Testis (tissue), 3 donors: Measurements from ENCODE around the gene RFX2. TPM values are rescaled to one million over a fixed set of nuclear protein-coding genes. Genes with fewer than 3 reads are reported as not detected.
A peak's percentile ranks its signal among the peaks of the same experiment; 100 is the strongest.

Source experiments
- DNase-seq: peaks from one replicate; pipeline ENCODE4 v3.0.0-alpha.2; 2019
- H3K27ac ChIP-seq, 2 donors: fragments of 200-600 bp; sonication (generic); one replicate each; pipeline ENCODE4 v1.5.1; 2019
- H3K27me3 ChIP-seq: fragments of 200-600 bp; sonication (generic); one replicate; pipeline ENCODE4 v1.5.1; 2019
- H3K36me3 ChIP-seq: fragments of 200-600 bp; sonication (generic); one replicate; pipeline ENCODE4 v1.5.1; 2017; ENCODE audit warnings: low read depth; ENCODE audit errors: missing control alignments
- H3K4me1 ChIP-seq: fragments of 200-600 bp; sonication (generic); one replicate; pipeline ENCODE4 v1.5.1; 2019
- H3K4me3 ChIP-seq, 2 donors: fragments of 200-600 bp; sonication (generic); one replicate each; pipeline ENCODE4 v1.5.1; 2017 to 2019
- H3K9me3 ChIP-seq: fragments of 200-600 bp; sonication (generic); one replicate; pipeline ENCODE4 v1.5.1; 2017
- POLR2A ChIP-seq: fragments of 450-650 bp; IDR thresholded peaks from one replicate; pipeline ENCODE4 v1.6.1; 2017; ENCODE audit warnings: antibody characterized with exemption, mild to moderate bottlenecking, moderate library complexity
- WGBS, 2 donors: methylation state at CpG; one replicate each; pipeline ENCODE4 v1.1.5; 2018; 5-methylcytosine and 5-hydroxymethylcytosine counted together
- intact Hi-C: fragments of 100-400 bp; cut with DNase I; formaldehyde crosslinking; loops from one replicate; pipeline ENCODE4 v1.15.1; 2023; ENCODE audit warnings: low total_unique reads
- polyA plus RNA-seq: library from polyadenylated mRNA; stranded (reverse); fragments of 350-450 nt; fragmentation: Illumina TruSeq; extraction: RNeasy Lipid Tissue Mini Kit (QIAGEN cat#74804); gene quantifications from one replicate; pipeline ENCODE4 v1.2.3, GENCODE V29; 2014; ENCODE audit warnings: low read depth, low replicate concordance; ENCODE audit not compliant: insufficient read depth
- total RNA-seq, 2 donors: library from RNA; depleted of rRNA; stranded (reverse); fragments of >200 nt; gene quantifications; one replicate each; pipeline ENCODE4 v1.2.3, GENCODE V29; 2016
- TF ChIP-seq, protein P1 (sequence below), 3 experiments: fragments of 450-650 bp in 2 of 3; fragments of 200-600 bp in 1 of 3; sonication (generic) in 1 of 3; IDR thresholded peaks; one replicate each; pipeline ENCODE4 v1.5.1; 2016 to 2019; ENCODE audit warnings: antibody characterized with exemption in 3 of 3, mild to moderate bottlenecking in 2 of 3, moderate library complexity in 1 of 3

RFX2 gene
- total and polyA plus RNA-seq, 3 donors from 2014 or later = 92.9 to 197 (median 127) TPM

DNA sequence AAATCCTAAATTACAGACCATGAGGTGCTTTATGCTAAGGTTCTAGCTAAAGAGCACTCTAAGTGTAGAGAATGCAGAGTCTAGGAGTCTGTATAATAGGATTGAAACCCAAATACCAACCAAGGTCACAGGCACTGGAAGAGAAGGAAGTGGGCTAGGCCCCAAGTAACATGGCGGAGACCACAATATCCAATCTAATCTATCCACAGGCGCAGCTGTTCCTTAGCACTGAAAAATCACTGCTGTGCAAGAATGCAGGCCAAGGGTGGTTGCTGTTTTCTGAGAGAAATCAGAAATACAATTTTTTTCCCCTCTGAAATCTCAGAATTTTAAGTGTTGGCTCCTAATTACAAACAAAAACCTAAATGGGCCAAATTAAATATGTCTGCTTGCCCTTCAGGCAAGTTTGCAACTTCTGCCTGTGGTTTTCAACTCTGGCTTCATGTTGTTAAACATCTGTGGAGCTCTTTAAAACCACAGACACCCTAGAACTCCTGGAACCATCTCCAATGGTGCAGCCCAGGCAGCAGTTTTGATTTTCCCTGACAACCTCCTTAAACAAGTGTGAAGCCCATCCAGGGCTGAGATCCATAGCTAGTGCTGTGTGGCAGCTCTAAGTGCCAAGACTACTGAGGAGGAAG, 138.5 kb downstream of the RFX2 start:
- WGBS, 2 donors = 74 to 78% methylated on average over 2 of the region's 2 CpGs
- H3K27me3 ChIP-seq = no peaks in the 10 kb centered on the region
- H3K4me1 ChIP-seq = peaks cover 28% of the 10 kb centered on the region
- no peak overlapping the region for H3K27ac ChIP-seq
- no peaks in the 10 kb centered on the region for H3K36me3 ChIP-seq
- no peaks in the 10 kb centered on the region for H3K9me3 ChIP-seq
- DNase-seq = no peak
- no peak overlapping the region for H3K4me3 ChIP-seq
- intact Hi-C loops = no loop called here
- TF ChIP-seq, protein P1, sequence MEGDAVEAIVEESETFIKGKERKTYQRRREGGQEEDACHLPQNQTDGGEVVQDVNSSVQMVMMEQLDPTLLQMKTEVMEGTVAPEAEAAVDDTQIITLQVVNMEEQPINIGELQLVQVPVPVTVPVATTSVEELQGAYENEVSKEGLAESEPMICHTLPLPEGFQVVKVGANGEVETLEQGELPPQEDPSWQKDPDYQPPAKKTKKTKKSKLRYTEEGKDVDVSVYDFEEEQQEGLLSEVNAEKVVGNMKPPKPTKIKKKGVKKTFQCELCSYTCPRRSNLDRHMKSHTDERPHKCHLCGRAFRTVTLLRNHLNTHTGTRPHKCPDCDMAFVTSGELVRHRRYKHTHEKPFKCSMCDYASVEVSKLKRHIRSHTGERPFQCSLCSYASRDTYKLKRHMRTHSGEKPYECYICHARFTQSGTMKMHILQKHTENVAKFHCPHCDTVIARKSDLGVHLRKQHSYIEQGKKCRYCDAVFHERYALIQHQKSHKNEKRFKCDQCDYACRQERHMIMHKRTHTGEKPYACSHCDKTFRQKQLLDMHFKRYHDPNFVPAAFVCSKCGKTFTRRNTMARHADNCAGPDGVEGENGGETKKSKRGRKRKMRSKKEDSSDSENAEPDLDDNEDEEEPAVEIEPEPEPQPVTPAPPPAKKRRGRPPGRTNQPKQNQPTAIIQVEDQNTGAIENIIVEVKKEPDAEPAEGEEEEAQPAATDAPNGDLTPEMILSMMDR (IDR thresholded peaks at IDR 0.05) = no peak
- no peak for TF ChIP-seq POLR2A

DNA sequence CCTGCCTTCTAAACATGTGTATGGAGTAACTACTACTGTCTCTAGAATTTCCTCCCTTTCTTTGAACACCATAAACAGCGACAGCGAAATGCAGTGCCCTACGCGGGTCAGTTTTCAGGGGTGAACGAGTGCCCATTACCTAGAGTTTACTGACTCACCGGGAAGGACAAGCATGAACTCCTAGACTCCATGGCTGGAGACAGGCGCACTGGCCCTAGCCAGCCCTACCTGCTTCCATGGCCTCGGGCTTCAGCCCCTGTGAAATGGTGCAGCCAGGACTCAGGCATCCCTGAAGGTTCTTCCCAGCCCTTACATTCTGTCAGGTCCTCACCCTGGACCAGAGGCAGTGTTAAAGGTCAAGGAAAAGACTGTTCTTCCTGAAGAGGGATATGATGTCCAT, 140.8 kb downstream of the RFX2 start:
- intact Hi-C loops = no loop called here
- Histone ChIP-seq H3K27me3 (no peaks in the 10 kb centered on the region), H3K4me1 (peaks cover 21% of the 10 kb centered on the region), H3K27ac (no peak overlapping the region), H3K9me3 (no peaks in the 10 kb centered on the region), H3K4me3 (no peak overlapping the region), H3K36me3 (no peaks in the 10 kb centered on the region)
- no peak for DNase-seq
- 87% methylated on average over 8 of the region's 8 CpGs for WGBS, 2 donors
- TF ChIP-seq, protein P1 (IDR thresholded peaks at IDR 0.05) = no peak
- no peak for TF ChIP-seq POLR2A

DNA sequence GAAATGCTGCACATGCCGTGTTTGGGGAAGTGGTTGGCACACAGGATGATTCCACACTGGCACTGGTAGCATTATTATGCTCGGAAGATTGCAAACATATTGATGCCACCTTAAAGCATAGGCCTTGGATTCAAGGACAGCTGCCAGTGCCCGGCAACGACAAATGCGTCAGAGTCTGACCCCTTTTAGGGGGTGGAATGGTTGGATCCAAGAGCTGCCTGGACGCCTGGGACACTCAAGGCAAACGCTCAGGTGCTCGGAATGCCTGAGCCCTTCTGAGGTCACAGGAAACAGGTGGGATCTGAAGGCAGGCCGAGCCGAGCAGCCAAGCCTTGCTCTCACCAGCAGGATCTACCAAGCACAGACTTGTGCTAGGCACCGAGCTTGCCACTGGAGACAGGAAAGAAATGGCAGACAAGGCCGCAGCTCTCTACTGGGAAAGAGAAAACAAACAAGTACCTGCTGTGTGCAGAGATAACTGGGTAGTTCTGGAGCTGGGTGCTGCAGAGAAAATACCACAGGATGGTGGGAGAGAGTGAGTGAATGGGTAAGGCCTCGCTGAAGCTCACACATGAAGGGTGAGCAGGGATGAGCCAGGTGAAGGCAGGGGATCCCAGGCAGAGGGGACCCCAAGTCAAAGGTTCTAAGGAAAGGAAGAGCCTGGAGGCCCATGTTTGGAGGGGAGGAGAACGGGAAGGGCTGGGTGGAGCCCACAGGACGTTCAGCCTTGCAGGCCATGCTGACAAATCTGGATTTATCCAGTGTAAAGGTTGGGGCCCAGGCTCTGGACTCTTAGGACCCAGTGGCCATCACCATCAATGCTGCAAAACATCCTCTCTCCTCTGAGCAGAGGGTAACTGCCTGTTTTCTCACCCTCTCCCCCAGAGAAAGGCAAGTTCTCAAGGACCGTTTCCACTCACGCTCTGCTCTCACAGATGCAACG, 141.6 kb downstream of the RFX2 start:
- WGBS, 2 donors = 48 to 73% methylated on average over 16 to 18 of the region's 18 CpGs
- no peaks in the 10 kb centered on the region for H3K27me3 ChIP-seq
- H3K9me3 ChIP-seq = no peaks in the 10 kb centered on the region
- no peak overlapping the region for H3K4me3 ChIP-seq
- intact Hi-C loops = no loop called here
- peak overlapping the region; percentile 70 to 76 for H3K27ac ChIP-seq
- TF ChIP-seq POLR2A = no peak
- TF ChIP-seq, protein P1 (IDR thresholded peaks at IDR 0.05) = no peak
- H3K4me1 ChIP-seq = peaks cover 21% of the 10 kb centered on the region
- H3K36me3 ChIP-seq = no peaks in the 10 kb centered on the region
- DNase-seq = no peak

DNA sequence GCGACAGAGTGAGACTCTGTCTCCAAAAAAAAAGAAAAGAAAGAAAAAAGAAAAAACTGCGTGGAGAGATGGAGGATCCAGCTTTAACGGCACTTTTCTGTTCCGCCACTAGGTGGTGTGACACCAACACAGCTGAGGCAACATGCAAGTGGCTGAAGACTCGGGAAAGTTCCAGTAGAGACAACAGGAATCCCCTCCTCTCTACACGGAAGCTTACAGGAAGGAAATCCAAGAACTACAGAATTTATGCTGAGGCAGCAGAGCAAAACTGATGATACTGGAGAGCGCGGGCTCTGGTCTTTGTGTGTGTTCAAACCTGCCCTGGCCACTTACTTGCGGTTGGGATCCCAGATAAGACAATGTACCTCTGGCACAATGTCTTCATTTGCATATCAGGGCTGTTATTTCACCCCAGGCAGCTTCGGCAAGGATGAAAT, 142.3 kb downstream of the RFX2 start:
- Histone ChIP-seq H3K27me3 (no peaks in the 10 kb centered on the region), H3K4me3 (no peak overlapping the region), H3K36me3 (no peaks in the 10 kb centered on the region), H3K4me1 (peaks cover 21% of the 10 kb centered on the region), H3K27ac (peak overlapping the region; percentile 70 to 76), H3K9me3 (no peaks in the 10 kb centered on the region)
- TF ChIP-seq, protein P1 (IDR thresholded peaks at IDR 0.05) = peak; percentile 82 to 93 (median 86)
- TF ChIP-seq POLR2A = no peak
- WGBS, 2 donors = 31 to 39% methylated on average over 10 of the region's 10 CpGs
- DNase-seq = peak; percentile 85
- intact Hi-C loops = no loop called here
